Tibial artery (tissue), 4 donors: ENCODE data around the gene CA5A.
A peak's percentile ranks its signal among the peaks of the same experiment; 100 is the strongest.

Source experiments
- DNase-seq, 2 donors: peaks; one replicate each; pipeline ENCODE4 v3.0.0-alpha.2; 2019
- H3K27ac ChIP-seq, 2 donors: fragments of 200-600 bp; sonication (generic) in 1 of 2; 1 replicate in 1 of 2; 2 replicates in 1 of 2; pipeline ENCODE4 v1.5.1; 2018 to 2019; ENCODE audit warnings: mild to moderate bottlenecking in 1 of 2
- H3K27me3 ChIP-seq, 2 donors: fragments of 200-600 bp; sonication (generic) in 1 of 2; one replicate each; pipeline versions ENCODE4 v1.5.1 to v1.6.0; 2016 to 2019
- H3K36me3 ChIP-seq, 3 donors: fragments of 200-600 bp; sonication (generic) in 2 of 3; one replicate each; pipeline ENCODE4 v1.5.1; 2016 to 2019; ENCODE audit warnings: mild to moderate bottlenecking in 2 of 3
- H3K4me1 ChIP-seq, 4 donors: fragments of 200-600 bp; sonication (generic) in 2 of 4; 1 replicate in 3 of 4; 2 replicates in 1 of 4; pipeline ENCODE4 v1.5.1; 2016 to 2019
- H3K4me3 ChIP-seq, 2 donors: fragments of 200-600 bp; sonication (generic) in 1 of 2; 1 replicate in 1 of 2; 2 replicates in 1 of 2; pipeline ENCODE4 v1.5.1; 2018 to 2019; ENCODE audit warnings: mild to moderate bottlenecking in 2 of 2
- H3K9me3 ChIP-seq, 3 donors: fragments of 200-600 bp; sonication (generic) in 1 of 3; one replicate each; pipeline ENCODE4 v1.5.1; 2016 to 2019
- CTCF ChIP-seq, 2 experiments: fragments of 200-600 bp in 1 of 2; fragments of 450-650 bp in 1 of 2; IDR thresholded peaks; one replicate each; pipeline ENCODE4 v1.5.1; 2017 to 2019; ENCODE audit warnings: antibody characterized with exemption in 2 of 2, mild to moderate bottlenecking in 1 of 2, moderate library complexity in 1 of 2
- intact Hi-C: fragments of 100-400 bp; cut with DNase I; formaldehyde crosslinking; loops from one replicate; pipeline ENCODE4 v1.15.0; 2023; ENCODE audit warnings: low total_unique reads

Gene CA5A

GRCh38 chr16:87851601-87852000 is 84.7 kb downstream of the CA5A start:
- intact Hi-C loops: loop anchor here (5.0 kb wide), 1 partner anchor 56 kb away; no protein-coding TSS in a partner anchor
- DNase-seq: no peak
- H3K27me3 ChIP-seq: no peaks in the 10 kb centered on the region
- peaks cover 0 to 4% (median 0%) of the 10 kb centered on the region in 3 donors for H3K36me3 ChIP-seq
- TF ChIP-seq CTCF (IDR thresholded peaks at IDR 0.05): no peak
- no peak overlapping the region for H3K27ac ChIP-seq
- no peaks in the 10 kb centered on the region for H3K9me3 ChIP-seq
- no peak overlapping the region for H3K4me3 ChIP-seq
- peaks cover 0 to 53% (median 31%) of the 10 kb centered on the region in 4 donors for H3K4me1 ChIP-seq

- peaks cover 0 to 4% (median 0%) of the 10 kb centered on the region in 3 donors for H3K36me3 ChIP-seq
- intact Hi-C loops: loop anchor here (5.0 kb wide), 1 partner anchor 56 kb away; no protein-coding TSS in a partner anchor
- H3K9me3 ChIP-seq: no peaks in the 10 kb centered on the region
- H3K27ac ChIP-seq: no peak overlapping the region
- H3K4me3 ChIP-seq: no peak overlapping the region
- DNase-seq: no peak
- H3K27me3 ChIP-seq: no peaks in the 10 kb centered on the region
- TF ChIP-seq CTCF (IDR thresholded peaks at IDR 0.05): no peak
- peaks cover 0 to 49% (median 29%) of the 10 kb centered on the region in 4 donors for H3K4me1 ChIP-seq
Measured at GRCh38 chr16:87851141-87851587, 85.2 kb downstream of the CA5A start.

- H3K27me3 ChIP-seq: no peaks in the 10 kb centered on the region
- no peak overlapping the region for H3K4me3 ChIP-seq
- DNase-seq: peak in 1 of 2 donors; percentile 81
- intact Hi-C loops: loop anchor here (5.0 kb wide), 1 partner anchor 57 kb away; no protein-coding TSS in a partner anchor
- peak; percentile 89 to 95 for TF ChIP-seq CTCF (IDR thresholded peaks at IDR 0.05)
- H3K36me3 ChIP-seq: peaks cover 0 to 4% (median 0%) of the 10 kb centered on the region in 3 donors
- peaks cover 0 to 46% (median 25%) of the 10 kb centered on the region in 4 donors for H3K4me1 ChIP-seq
- H3K9me3 ChIP-seq: no peaks in the 10 kb centered on the region
- H3K27ac ChIP-seq: no peak overlapping the region
Measured at GRCh38 chr16:87850009-87851006, 86.0 kb downstream of the CA5A start.

- Histone ChIP-seq H3K9me3 (no peaks in the 10 kb centered on the region), H3K4me1 (peaks cover 0 to 40% (median 21%) of the 10 kb centered on the region in 4 donors), H3K27ac (no peak overlapping the region), H3K27me3 (no peaks in the 10 kb centered on the region), H3K4me3 (no peak overlapping the region), H3K36me3 (peaks cover 0 to 4% (median 0%) of the 10 kb centered on the region in 3 donors)
- TF ChIP-seq CTCF (IDR thresholded peaks at IDR 0.05): no peak
- DNase-seq: no peak
- intact Hi-C loops: loop anchor here (5.0 to 10.0 kb wide), 2 partner anchors 58 to 65 kb away; no protein-coding TSS in a partner anchor
Measured at GRCh38 chr16:87849419-87850008, 86.8 kb downstream of the CA5A start.

GRCh38 chr16:87848676-87849345 is 87.5 kb downstream of the CA5A start:
- Histone ChIP-seq H3K4me3 (no peak overlapping the region), H3K36me3 (peaks cover 0 to 4% (median 0%) of the 10 kb centered on the region in 3 donors), H3K9me3 (no peaks in the 10 kb centered on the region), H3K27me3 (peaks cover 0 to 3% of the 10 kb centered on the region in 2 donors), H3K27ac (no peak overlapping the region), H3K4me1 (peaks cover 0 to 33% (median 14%) of the 10 kb centered on the region in 4 donors)
- intact Hi-C loops: loop anchor here (10.0 kb wide), 1 partner anchor 64 kb away; no protein-coding TSS in a partner anchor
- no peak for DNase-seq
- no peak for TF ChIP-seq CTCF (IDR thresholded peaks at IDR 0.05)
